OCI-LY7 (cell line): Measurements from ENCODE around the gene RBP3. TPM values are rescaled to one million over a fixed set of nuclear protein-coding genes. Genes with fewer than 3 reads are reported as not detected.

Source experiments
- BruUV-seq: library from RNA; stranded (reverse); fragments of 400-500 nt; replicated peaks from 2 replicates; lab custom pipeline; 2021; lab: Mats Ljungman, UMichigan
- CTCF ChIA-PET: fragments of 300-600 bp; sonication (Branson Sonifier 250); formaldehyde crosslinking; loops from one replicate; lab custom pipeline; 2022; ENCODE audit warnings: antibody characterized with exemption; ENCODE audit not compliant: unreplicated experiment; lab: Charles Lee
- POLR2A ChIA-PET: fragments of 300-600 bp; sonication (Branson Sonifier 250); formaldehyde crosslinking; loops from one replicate; lab custom pipeline; 2022; ENCODE audit warnings: antibody characterized with exemption; lab: Charles Lee
- DNase-seq: peaks from one replicate; pipeline ENCODE4 v3.0.0-alpha.2; 2015; ENCODE audit warnings: low spot score
- H2AFZ ChIP-seq: fragments of 200-600 bp; sonication (generic), shearing (Covaris generic); 2 replicates; pipeline ENCODE4 v1.6.1; 2014; ENCODE audit warnings: mild to moderate bottlenecking, antibody characterized with exemption, low read length, moderate library complexity
- H3K27ac ChIP-seq: fragments of 200-600 bp; sonication (generic); 2 replicates; pipeline ENCODE4 v1.5.1; 2014; ENCODE audit warnings: mixed run types, low read depth, mild to moderate bottlenecking, moderate library complexity, low read length, inconsistent platforms; ENCODE audit not compliant: poor library complexity, severe bottlenecking
- H3K36me3 ChIP-seq: fragments of 200-600 bp; sonication (generic); 2 replicates; pipeline ENCODE4 v1.6.1; 2014; ENCODE audit warnings: mild to moderate bottlenecking, antibody characterized with exemption, low read length, moderate library complexity, mixed read lengths; ENCODE audit not compliant: insufficient read depth
- H3K4me1 ChIP-seq: fragments of 200-600 bp; sonication (generic); 2 replicates; pipeline ENCODE4 v1.5.1; 2014; ENCODE audit warnings: mild to moderate bottlenecking, low read length; ENCODE audit not compliant: insufficient read depth, poor library complexity, severe bottlenecking
- H3K4me2 ChIP-seq: fragments of 200-600 bp; sonication (generic); 2 replicates; pipeline ENCODE4 v1.6.1; 2014; ENCODE audit warnings: mild to moderate bottlenecking, low read length
- H3K4me3 ChIP-seq: fragments of 200-600 bp; sonication (generic); 2 replicates; pipeline ENCODE4 v1.5.1; 2014; ENCODE audit warnings: mild to moderate bottlenecking, low read depth, low read length; ENCODE audit not compliant: poor library complexity, severe bottlenecking
- H3K79me2 ChIP-seq: fragments of 200-600 bp; sonication (generic); 2 replicates; pipeline ENCODE4 v1.6.1; 2016; ENCODE audit warnings: low read depth, mild to moderate bottlenecking, low read length, moderate library complexity, mixed read lengths; ENCODE audit not compliant: insufficient read depth
- H3K9me2 ChIP-seq: fragments of 200-600 bp; sonication (generic); 2 replicates; pipeline ENCODE4 v1.6.1; 2016; ENCODE audit warnings: mild to moderate bottlenecking, low read length, mixed read lengths; ENCODE audit not compliant: insufficient read depth
- H3K9me3 ChIP-seq: fragments of 200-600 bp; sonication (generic); 2 replicates; pipeline ENCODE4 v1.6.1; 2014; ENCODE audit warnings: mild to moderate bottlenecking, mixed run types, low read length, mixed read lengths
- H4K20me1 ChIP-seq: fragments of 200-600 bp; sonication (generic); 2 replicates; pipeline ENCODE4 v1.6.1; 2014; ENCODE audit warnings: mild to moderate bottlenecking, antibody characterized with exemption, low read length, moderate library complexity, mixed read lengths; ENCODE audit not compliant: insufficient read depth
- EZH2phosphoT487 ChIP-seq: fragments of 200-600 bp; sonication (generic); IDR thresholded peaks from 2 replicates; pipeline ENCODE4 v1.6.1; 2018; ENCODE audit warnings: low read depth, borderline replicate concordance, mild to moderate bottlenecking, mixed run types, antibody characterized with exemption, low read length, moderate library complexity, mixed read lengths
- intact Hi-C: fragments of 100-400 bp; cut with micrococcal nuclease; formaldehyde crosslinking; loops from one replicate; pipeline ENCODE4 v1.10.0; 2022; ENCODE audit not compliant: unreplicated experiment
- total RNA-seq, 2 experiments: library from RNA; depleted of rRNA in 1 of 2; stranded (reverse); fragments of >200 nt in 1 of 2; shearing (Covaris generic) in 1 of 2; gene quantifications; 2 replicates each; pipeline ENCODE4 v1.2.3, GENCODE V29; 2014 to 2022
- TF ChIP-seq, protein P1 (sequence below): fragments of 200-600 bp; sonication (generic); conservative IDR thresholded peaks from 2 replicates; pipeline ENCODE4 v1.5.1; 2014; ENCODE audit warnings: mild to moderate bottlenecking, antibody characterized with exemption, low read length, moderate library complexity, mixed read lengths

RBP3 gene
- total RNA-seq, 2 experiments from 2014 or later: not detected

DNA sequence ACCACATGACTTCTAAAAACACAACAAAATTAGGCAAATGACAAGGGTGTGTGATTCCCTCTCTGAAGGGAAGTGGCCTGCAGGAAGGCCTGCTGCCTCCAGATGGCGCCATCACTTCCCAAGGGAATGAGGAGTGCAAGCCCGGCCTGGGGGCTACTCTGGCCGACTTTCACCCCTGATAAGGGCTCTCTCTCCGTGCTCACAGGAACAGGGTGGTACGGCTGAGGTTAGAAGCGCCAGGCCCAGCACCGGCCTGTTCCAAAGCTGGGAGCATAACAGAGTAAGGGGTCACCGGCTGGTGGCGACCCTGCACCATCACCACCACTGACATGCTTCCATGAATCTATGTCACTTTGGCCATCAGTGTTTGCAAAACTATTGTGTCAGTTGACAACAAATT lies 13.1 kb downstream of the RBP3 start:
- Histone ChIP-seq H3K4me2 (no peak overlapping the region), H4K20me1 (no peaks in the 10 kb centered on the region), H3K9me3 (no peaks in the 10 kb centered on the region), H3K9me2 (no peaks in the 10 kb centered on the region), H2AFZ (no peak overlapping the region), H3K4me3 (no peak overlapping the region), H3K4me1 (no peaks in the 10 kb centered on the region), H3K27ac (no peak overlapping the region), H3K36me3 (no peaks in the 10 kb centered on the region), H3K79me2 (no peaks in the 10 kb centered on the region)
- CTCF ChIA-PET: interaction anchor here (1.2 kb wide), 1 partner anchor 13 kb away, joined by 3 read pairs; no protein-coding TSS in a partner anchor
- no peak for TF ChIP-seq EZH2phosphoT487
- TF ChIP-seq, protein P1, sequence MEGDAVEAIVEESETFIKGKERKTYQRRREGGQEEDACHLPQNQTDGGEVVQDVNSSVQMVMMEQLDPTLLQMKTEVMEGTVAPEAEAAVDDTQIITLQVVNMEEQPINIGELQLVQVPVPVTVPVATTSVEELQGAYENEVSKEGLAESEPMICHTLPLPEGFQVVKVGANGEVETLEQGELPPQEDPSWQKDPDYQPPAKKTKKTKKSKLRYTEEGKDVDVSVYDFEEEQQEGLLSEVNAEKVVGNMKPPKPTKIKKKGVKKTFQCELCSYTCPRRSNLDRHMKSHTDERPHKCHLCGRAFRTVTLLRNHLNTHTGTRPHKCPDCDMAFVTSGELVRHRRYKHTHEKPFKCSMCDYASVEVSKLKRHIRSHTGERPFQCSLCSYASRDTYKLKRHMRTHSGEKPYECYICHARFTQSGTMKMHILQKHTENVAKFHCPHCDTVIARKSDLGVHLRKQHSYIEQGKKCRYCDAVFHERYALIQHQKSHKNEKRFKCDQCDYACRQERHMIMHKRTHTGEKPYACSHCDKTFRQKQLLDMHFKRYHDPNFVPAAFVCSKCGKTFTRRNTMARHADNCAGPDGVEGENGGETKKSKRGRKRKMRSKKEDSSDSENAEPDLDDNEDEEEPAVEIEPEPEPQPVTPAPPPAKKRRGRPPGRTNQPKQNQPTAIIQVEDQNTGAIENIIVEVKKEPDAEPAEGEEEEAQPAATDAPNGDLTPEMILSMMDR: peak; percentile 84
- no TSS peak for BruUV-seq
- DNase-seq: peak; percentile 44
- POLR2A ChIA-PET: interaction anchor here (0.6 kb wide), 1 partner anchor 32 kb away, joined by 4 read pairs; no protein-coding TSS in a partner anchor
- intact Hi-C loops: no loop called here

DNA sequence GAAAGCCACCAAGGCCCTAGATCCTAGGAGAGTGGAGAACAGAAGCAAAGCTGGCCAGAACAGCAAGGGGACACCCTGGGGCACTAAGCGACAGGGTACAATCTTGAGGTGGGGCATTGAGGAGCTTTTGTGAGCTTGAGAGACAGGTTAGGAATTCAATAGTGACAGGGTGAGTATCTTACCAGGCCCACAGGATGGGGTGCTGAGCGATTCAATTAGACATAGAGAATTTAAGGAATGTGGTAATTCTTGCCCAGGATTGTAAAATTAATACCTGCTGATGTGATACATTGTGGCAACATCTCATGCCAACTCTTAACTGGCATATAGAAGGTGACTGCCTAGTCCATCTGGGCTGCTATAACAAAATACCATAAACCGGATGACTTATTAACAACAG lies 14.0 kb downstream of the RBP3 start:
- TF ChIP-seq, protein P1: no peak
- no peak for TF ChIP-seq EZH2phosphoT487
- H3K4me1 ChIP-seq: no peaks in the 10 kb centered on the region
- DNase-seq: no peak
- ChIA-PET POLR2A (interaction anchor here (0.6 kb wide), 1 partner anchor 32 kb away, joined by 4 read pairs; no protein-coding TSS in a partner anchor), CTCF (interaction anchor here (1.2 kb wide), 1 partner anchor 13 kb away, joined by 3 read pairs; no protein-coding TSS in a partner anchor)
- H3K4me2 ChIP-seq: no peak overlapping the region
- H4K20me1 ChIP-seq: no peaks in the 10 kb centered on the region
- H3K36me3 ChIP-seq: no peaks in the 10 kb centered on the region
- H3K27ac ChIP-seq: no peak overlapping the region
- H3K9me3 ChIP-seq: no peaks in the 10 kb centered on the region
- BruUV-seq: no TSS peak
- no peaks in the 10 kb centered on the region for H3K9me2 ChIP-seq
- intact Hi-C loops: no loop called here
- H2AFZ ChIP-seq: no peak overlapping the region
- H3K79me2 ChIP-seq: no peaks in the 10 kb centered on the region
- H3K4me3 ChIP-seq: no peak overlapping the region

DNA sequence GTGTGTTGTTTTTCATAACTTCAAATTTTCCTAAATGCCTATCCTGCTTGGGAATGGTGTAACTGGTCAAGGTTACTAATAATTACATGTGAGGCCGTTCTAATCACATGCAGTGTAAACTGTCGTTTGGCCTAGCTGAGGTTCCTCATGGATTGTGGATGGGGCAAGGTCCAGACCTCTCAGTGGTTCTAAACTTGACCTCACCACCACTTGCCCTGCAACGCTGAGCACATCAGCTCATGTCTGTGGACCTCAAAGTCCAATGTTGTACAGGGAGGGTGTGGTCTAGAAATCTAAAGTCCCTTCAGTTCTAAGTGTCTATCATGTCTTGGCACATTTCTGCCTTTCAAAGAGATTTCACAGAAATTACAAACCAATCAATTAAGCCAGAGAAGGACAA lies 15.6 kb downstream of the RBP3 start:
- Histone ChIP-seq H3K79me2 (no peaks in the 10 kb centered on the region), H3K4me1 (no peaks in the 10 kb centered on the region), H4K20me1 (no peaks in the 10 kb centered on the region), H3K9me3 (no peaks in the 10 kb centered on the region), H3K27ac (no peak overlapping the region), H3K4me3 (no peak overlapping the region), H2AFZ (no peak overlapping the region), H3K36me3 (no peaks in the 10 kb centered on the region), H3K4me2 (no peak overlapping the region), H3K9me2 (no peaks in the 10 kb centered on the region)
- DNase-seq: no peak
- POLR2A ChIA-PET: interaction anchor here (1.0 kb wide), 1 partner anchor 21 kb away, joined by 3 read pairs; the partner anchor contains the start of gene ZNF488
- TF ChIP-seq EZH2phosphoT487: no peak
- TF ChIP-seq, protein P1: no peak
- intact Hi-C loops: no loop called here
- no TSS peak for BruUV-seq
- CTCF ChIA-PET: interaction anchor here (1.1 kb wide), 1 partner anchor 339 kb away, joined by 3 read pairs; no protein-coding TSS in a partner anchor
